Neural crest cell (in vitro differentiated cells): ENCODE data around the gene TFE3. TPM values are rescaled to one million over a fixed set of nuclear protein-coding genes. Genes with fewer than 3 reads are reported as not detected.
"Not testable (repeated sequence)": the region's sequence is repeated elsewhere in the genome, so short reads cannot be mapped to it uniquely, and the experiment has no call there.

Experiments used
- DNase-seq: peaks from one replicate; pipeline ENCODE4 v3.0.0; 2021; ENCODE audit warnings: low read depth, mixed read lengths, low spot score
- H3K27ac Mint-ChIP-seq: one replicate; pipeline ENCODE4 v1.8.0; 2021; ENCODE audit warnings: mild to moderate bottlenecking, mixed read lengths; ENCODE audit not compliant: unreplicated experiment
- H3K27me3 Mint-ChIP-seq: 2 replicates; pipeline ENCODE4 v1.8.0; 2021; ENCODE audit warnings: low read depth, mild to moderate bottlenecking, mixed read lengths
- H3K36me3 Mint-ChIP-seq: 2 replicates; pipeline ENCODE4 v1.8.0; 2021; ENCODE audit warnings: low read depth, mild to moderate bottlenecking, mixed read lengths
- H3K4me1 Mint-ChIP-seq: 2 replicates; pipeline ENCODE4 v1.8.0; 2021; ENCODE audit warnings: mixed read lengths
- H3K4me3 Mint-ChIP-seq: one replicate; pipeline ENCODE4 v1.8.0; 2021; ENCODE audit warnings: mild to moderate bottlenecking, mixed read lengths
- H3K9me3 Mint-ChIP-seq: 2 replicates; pipeline ENCODE4 v1.8.0; 2021; ENCODE audit warnings: mixed read lengths
- CTCF ChIP-seq: fragments of 200-600 bp; sonication (generic); conservative IDR thresholded peaks from 2 replicates; pipeline ENCODE4 v1.5.0; 2021; ENCODE audit warnings: antibody characterized with exemption, mild to moderate bottlenecking
- total RNA-seq: library from RNA; stranded (reverse); gene quantifications from 2 replicates; pipeline ENCODE4 v1.2.1, GENCODE V29; 2021

The TFE3 gene
- total RNA-seq, 1 donor from 2014 or later, result 26.2 TPM

- no peak overlapping the region for H3K4me3 Mint-ChIP-seq
- H3K27me3 Mint-ChIP-seq, result no peaks in the 10 kb centered on the region
- TF ChIP-seq CTCF, result no peak
- H3K27ac Mint-ChIP-seq, result no peak overlapping the region
- no peak for DNase-seq
- no peaks in the 10 kb centered on the region for H3K9me3 Mint-ChIP-seq
- no peaks in the 10 kb centered on the region for H3K4me1 Mint-ChIP-seq
- H3K36me3 Mint-ChIP-seq, result peaks cover 21% of the 10 kb centered on the region
Measured at GRCh38 chrX:48983896-48984295, 59.3 kb downstream of the TFE3 start.

- Mint-ChIP-seq H3K27ac (no peak overlapping the region), H3K9me3 (no peaks in the 10 kb centered on the region), H3K4me1 (no peaks in the 10 kb centered on the region), H3K4me3 (no peak overlapping the region), H3K36me3 (peaks cover 20% of the 10 kb centered on the region), H3K27me3 (no peaks in the 10 kb centered on the region)
- no peak for TF ChIP-seq CTCF
- DNase-seq, result no peak
Measured at GRCh38 chrX:48983081-48983480, 60.1 kb downstream of the TFE3 start.

GRCh38 chrX:48981178-48981577, 62.0 kb downstream of the TFE3 start:
- H3K4me3 Mint-ChIP-seq, result no peak overlapping the region
- DNase-seq, result no peak
- peaks cover 20% of the 10 kb centered on the region for H3K36me3 Mint-ChIP-seq
- no peaks in the 10 kb centered on the region for H3K27me3 Mint-ChIP-seq
- no peak for TF ChIP-seq CTCF
- H3K9me3 Mint-ChIP-seq, result no peaks in the 10 kb centered on the region
- no peak overlapping the region for H3K27ac Mint-ChIP-seq
- no peaks in the 10 kb centered on the region for H3K4me1 Mint-ChIP-seq

GRCh38 chrX:48980341-48980740, 62.8 kb downstream of the TFE3 start:
- DNase-seq, H3K4me1 Mint-ChIP-seq, H3K27ac Mint-ChIP-seq, H3K9me3 Mint-ChIP-seq, H3K27me3 Mint-ChIP-seq, H3K4me3 Mint-ChIP-seq: not testable (repeated sequence)
- peaks cover 20% of the 10 kb centered on the region for H3K36me3 Mint-ChIP-seq

Other genes with a start within 250 kb of the TFE3 start
- 177 and 183 TPM in 2 replicates for gene HDAC6, start 241.3 kb downstream of the TFE3 start, total RNA-seq
- 0.49 and 0.50 TPM in 2 replicates for gene ERAS, start 216.8 kb downstream of the TFE3 start, total RNA-seq
- 9.3 and 12.7 TPM in 2 replicates for gene PCSK1N, start 207.7 kb downstream of the TFE3 start, total RNA-seq
- 86.0 and 95.7 TPM in 2 replicates for gene TIMM17B, start 145.6 kb downstream of the TFE3 start, total RNA-seq
- 98.4 and 101 TPM in 2 replicates for gene PQBP1, start 145.4 kb downstream of the TFE3 start, total RNA-seq
- 20.0 and 22.6 TPM in 2 replicates for gene SLC35A2, start 131.7 kb downstream of the TFE3 start, total RNA-seq
- gene PIM2, start 124.3 kb downstream of the TFE3 start, total RNA-seq, result 12.5 and 13.4 TPM in 2 replicates
- 38.6 and 39.6 TPM in 2 replicates for gene OTUD5, start 85.8 kb downstream of the TFE3 start, total RNA-seq
- gene KCND1, start 71.5 kb downstream of the TFE3 start, total RNA-seq, result 1.2 TPM in 2 replicates
- 55.3 and 63.2 TPM in 2 replicates for gene GRIPAP1, start 41.1 kb downstream of the TFE3 start, total RNA-seq
- gene CCDC120, start 15.6 kb upstream of the TFE3 start, total RNA-seq, result 13.8 and 14.7 TPM in 2 replicates
- 30.2 and 33.7 TPM in 2 replicates for gene PRAF2, start 30.6 kb upstream of the TFE3 start, total RNA-seq
- 29.0 and 29.6 TPM in 2 replicates for gene WDR45, start 36.5 kb upstream of the TFE3 start, total RNA-seq
- 17.8 and 20.9 TPM in 2 replicates for gene GPKOW, start 80.4 kb upstream of the TFE3 start, total RNA-seq
- 1.4 and 1.6 TPM in 2 replicates for gene MAGIX, start 119.4 kb upstream of the TFE3 start, total RNA-seq
- 0.75 and 0.89 TPM in 2 replicates for gene PLP2, start 128.5 kb upstream of the TFE3 start, total RNA-seq
- 3.3 and 4.2 TPM in 2 replicates for gene PRICKLE3, start 143.0 kb upstream of the TFE3 start, total RNA-seq
- gene SYP, start 156.8 kb upstream of the TFE3 start, total RNA-seq, result 10.2 and 10.8 TPM in 2 replicates
- 0.05 TPM in 1 of 2 replicates, not detected in the other for gene CACNA1F, start 190.0 kb upstream of the TFE3 start, total RNA-seq
- 18.0 and 18.8 TPM in 2 replicates for gene CCDC22, start 192.1 kb upstream of the TFE3 start, total RNA-seq
- gene FOXP3, start 221.4 kb upstream of the TFE3 start, total RNA-seq, result 0.26 and 0.39 TPM in 2 replicates
- 11.5 and 13.1 TPM in 2 replicates for gene PPP1R3F, start 226.4 kb upstream of the TFE3 start, total RNA-seq